ENCODE measurements around the gene GUCA2A. TPM values are rescaled to one million over a fixed set of nuclear protein-coding genes. Genes with fewer than 3 reads are reported as not detected.
A peak's percentile ranks its signal among the peaks of the same experiment; 100 is the strongest.
"Not testable (repeated sequence)": the region's sequence is repeated elsewhere in the genome, so short reads cannot be mapped to it uniquely, and the experiment has no call there.

The GUCA2A gene
- total and polyA plus RNA-seq, 2 donors (not counting 1 experiment from before 2014, with no cell fraction given): not detected

DNA sequence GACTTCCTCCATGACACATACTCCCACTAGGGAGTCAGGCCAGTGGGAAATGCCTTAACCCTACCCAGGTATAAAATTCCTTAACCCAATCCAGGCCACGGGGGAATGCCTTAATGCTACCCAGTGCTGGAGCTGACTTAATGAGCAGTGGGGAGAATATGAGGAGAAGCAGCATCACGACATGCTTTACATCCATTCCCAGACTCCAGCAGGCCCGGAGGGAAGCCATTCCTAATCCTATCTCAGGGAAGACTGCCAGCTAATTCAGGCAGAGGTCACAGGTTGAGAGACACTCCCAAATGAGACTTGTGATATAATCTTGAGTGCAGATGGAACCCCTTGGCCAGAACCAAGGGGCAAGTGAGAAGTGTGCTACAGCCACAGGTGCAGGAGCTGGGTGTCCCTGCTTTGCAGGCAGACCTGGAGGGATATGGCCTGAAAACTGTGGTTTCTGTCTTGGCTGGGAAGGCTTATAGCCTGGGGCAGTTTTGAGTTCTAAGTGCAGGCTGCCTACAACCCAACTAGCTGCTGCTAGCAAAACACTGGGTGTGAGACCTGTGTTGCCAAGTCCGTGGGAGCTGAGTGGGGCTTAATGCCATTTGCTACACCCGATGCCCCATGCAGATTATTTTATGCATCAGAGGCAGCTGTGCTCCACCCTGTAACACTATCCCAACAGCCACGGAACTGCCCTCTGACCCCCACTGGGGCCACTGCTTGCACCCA, 45.1 kb upstream of the GUCA2A start:
- H4K20me1 ChIP-seq (ENCODE audit: control insufficient read depth, extremely low read depth, insufficient read depth, low read length): no peaks in the 10 kb centered on the region
- peaks cover 8% of the 10 kb centered on the region for H3K79me2 ChIP-seq (ENCODE audit: control insufficient read depth, insufficient read depth, low read length)
- H2AFZ ChIP-seq (ENCODE audit: low read length): no peak overlapping the region
- H3K9ac ChIP-seq (ENCODE audit: insufficient read depth, low read length): no peak overlapping the region
- peaks cover 21% of the 10 kb centered on the region for H3K4me1 ChIP-seq (ENCODE audit: control insufficient read depth, extremely low read depth, insufficient read depth, low read length)
- no peaks in the 10 kb centered on the region for H3K9me3 ChIP-seq (ENCODE audit: control insufficient read depth, insufficient read depth, low read depth, low read length)
- H3K4me2 ChIP-seq (ENCODE audit: extremely low read depth, insufficient read depth, low read length): no peak overlapping the region
- no peaks in the 10 kb centered on the region for H3K36me3 ChIP-seq (ENCODE audit: control insufficient read depth, insufficient read depth, low read length)
- no peak overlapping the region for H3K4me3 ChIP-seq (replicated peaks in 1 of 4; ENCODE audit: control extremely low read depth in 1 of 4, insufficient read depth in 1 of 4, low read depth in 3 of 4, low read length in 4 of 4)
- H3K27me3 ChIP-seq (ENCODE audit: control insufficient read depth, insufficient read depth, low read length): no peaks in the 10 kb centered on the region
- TF ChIP-seq EZH2 (IDR thresholded peaks at IDR 0.05; ENCODE audit: low read length, missing control alignments): no peak
- TF ChIP-seq, protein P1, sequence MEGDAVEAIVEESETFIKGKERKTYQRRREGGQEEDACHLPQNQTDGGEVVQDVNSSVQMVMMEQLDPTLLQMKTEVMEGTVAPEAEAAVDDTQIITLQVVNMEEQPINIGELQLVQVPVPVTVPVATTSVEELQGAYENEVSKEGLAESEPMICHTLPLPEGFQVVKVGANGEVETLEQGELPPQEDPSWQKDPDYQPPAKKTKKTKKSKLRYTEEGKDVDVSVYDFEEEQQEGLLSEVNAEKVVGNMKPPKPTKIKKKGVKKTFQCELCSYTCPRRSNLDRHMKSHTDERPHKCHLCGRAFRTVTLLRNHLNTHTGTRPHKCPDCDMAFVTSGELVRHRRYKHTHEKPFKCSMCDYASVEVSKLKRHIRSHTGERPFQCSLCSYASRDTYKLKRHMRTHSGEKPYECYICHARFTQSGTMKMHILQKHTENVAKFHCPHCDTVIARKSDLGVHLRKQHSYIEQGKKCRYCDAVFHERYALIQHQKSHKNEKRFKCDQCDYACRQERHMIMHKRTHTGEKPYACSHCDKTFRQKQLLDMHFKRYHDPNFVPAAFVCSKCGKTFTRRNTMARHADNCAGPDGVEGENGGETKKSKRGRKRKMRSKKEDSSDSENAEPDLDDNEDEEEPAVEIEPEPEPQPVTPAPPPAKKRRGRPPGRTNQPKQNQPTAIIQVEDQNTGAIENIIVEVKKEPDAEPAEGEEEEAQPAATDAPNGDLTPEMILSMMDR (conservative IDR thresholded peaks at IDR 0.05 in 1 of 2, IDR thresholded peaks at IDR 0.05 in 1 of 2; ENCODE audit: low read depth in 1 of 2, low read length in 2 of 2): no peak
- DNase-seq (ENCODE audit: low read depth in 2 of 2): peak in 1 of 2 donors; percentile 88
- H3K27ac ChIP-seq (ENCODE audit: insufficient read depth, low read length): no peak overlapping the region

DNA sequence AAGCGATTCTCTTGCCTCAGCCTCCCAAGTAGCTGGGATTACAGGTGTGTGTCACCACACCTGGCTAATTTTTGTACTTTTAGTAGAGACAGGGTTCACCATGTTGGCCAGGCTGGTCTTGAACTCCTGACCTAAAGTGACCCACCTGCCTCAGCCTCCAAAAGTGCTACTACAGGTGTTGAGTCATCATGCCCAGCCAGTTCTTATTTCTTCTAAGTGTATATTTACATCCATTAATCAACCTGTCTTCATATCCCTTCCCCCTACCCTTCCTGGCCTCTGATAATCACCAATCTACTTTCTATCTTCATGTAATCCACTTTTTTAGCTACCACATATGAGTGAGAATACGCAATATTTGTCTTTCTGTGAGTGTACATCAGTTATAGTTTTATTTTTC, 42.4 kb upstream of the GUCA2A start:
- peaks cover 17% of the 10 kb centered on the region for H3K4me1 ChIP-seq (ENCODE audit: control insufficient read depth, extremely low read depth, insufficient read depth, low read length)
- not testable (repeated sequence) for H3K27ac ChIP-seq (ENCODE audit: insufficient read depth, low read length); H3K79me2 ChIP-seq (ENCODE audit: control insufficient read depth, insufficient read depth, low read length); H3K4me3 ChIP-seq (replicated peaks in 1 of 4; ENCODE audit: control extremely low read depth in 1 of 4, insufficient read depth in 1 of 4, low read depth in 3 of 4, low read length in 4 of 4); H3K9ac ChIP-seq (ENCODE audit: insufficient read depth, low read length); H3K36me3 ChIP-seq (ENCODE audit: control insufficient read depth, insufficient read depth, low read length); H3K4me2 ChIP-seq (ENCODE audit: extremely low read depth, insufficient read depth, low read length); H3K27me3 ChIP-seq (ENCODE audit: control insufficient read depth, insufficient read depth, low read length); DNase-seq (ENCODE audit: low read depth in 2 of 2); H2AFZ ChIP-seq (ENCODE audit: low read length); H3K9me3 ChIP-seq (ENCODE audit: control insufficient read depth, insufficient read depth, low read depth, low read length); H4K20me1 ChIP-seq (ENCODE audit: control insufficient read depth, extremely low read depth, insufficient read depth, low read length)

DNA sequence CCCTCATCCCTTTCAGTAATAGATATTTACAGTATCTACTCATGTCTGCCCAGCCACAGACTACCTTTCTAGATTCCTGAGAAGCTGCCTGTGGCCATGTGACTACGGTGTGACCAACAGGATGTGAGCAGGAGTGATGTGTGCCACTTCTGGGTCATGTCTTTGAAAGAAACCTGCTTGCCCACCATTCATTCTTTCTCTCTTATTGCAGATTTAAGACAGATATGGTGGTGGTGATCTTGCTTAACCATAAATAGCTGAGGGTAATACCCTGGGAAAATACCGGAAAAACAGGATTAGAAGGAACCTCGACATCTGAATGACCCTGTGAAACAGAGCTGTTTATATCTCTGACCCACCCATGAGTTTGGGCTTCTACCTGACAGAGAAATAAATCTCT, 41.6 kb upstream of the GUCA2A start:
- H3K4me2 ChIP-seq (ENCODE audit: extremely low read depth, insufficient read depth, low read length): no peak overlapping the region
- H3K27ac ChIP-seq (ENCODE audit: insufficient read depth, low read length): no peak overlapping the region
- TF ChIP-seq, protein P1 (conservative IDR thresholded peaks at IDR 0.05 in 1 of 2, IDR thresholded peaks at IDR 0.05 in 1 of 2; ENCODE audit: low read depth in 1 of 2, low read length in 2 of 2): no peak
- TF ChIP-seq EZH2 (IDR thresholded peaks at IDR 0.05; ENCODE audit: low read length, missing control alignments): no peak
- no peaks in the 10 kb centered on the region for H3K36me3 ChIP-seq (ENCODE audit: control insufficient read depth, insufficient read depth, low read length)
- H3K27me3 ChIP-seq (ENCODE audit: control insufficient read depth, insufficient read depth, low read length): no peaks in the 10 kb centered on the region
- H3K9me3 ChIP-seq (ENCODE audit: control insufficient read depth, insufficient read depth, low read depth, low read length): no peaks in the 10 kb centered on the region
- peaks cover 15% of the 10 kb centered on the region for H3K4me1 ChIP-seq (ENCODE audit: control insufficient read depth, extremely low read depth, insufficient read depth, low read length)
- DNase-seq (ENCODE audit: low read depth in 2 of 2): no peak
- no peak overlapping the region for H3K4me3 ChIP-seq (replicated peaks in 1 of 4; ENCODE audit: control extremely low read depth in 1 of 4, insufficient read depth in 1 of 4, low read depth in 3 of 4, low read length in 4 of 4)
- H3K9ac ChIP-seq (ENCODE audit: insufficient read depth, low read length): no peak overlapping the region
- no peak overlapping the region for H2AFZ ChIP-seq (ENCODE audit: low read length)
- no peaks in the 10 kb centered on the region for H4K20me1 ChIP-seq (ENCODE audit: control insufficient read depth, extremely low read depth, insufficient read depth, low read length)
- peaks cover 8% of the 10 kb centered on the region for H3K79me2 ChIP-seq (ENCODE audit: control insufficient read depth, insufficient read depth, low read length)

All from fibroblast of lung (primary cell).